Limb (tissue), 2 donors: ENCODE data around the gene ST6GALNAC5.
"Not testable (repeated sequence)": the region's sequence is repeated elsewhere in the genome, so short reads cannot be mapped to it uniquely, and the experiment has no call there.

Source experiments
- DNase-seq, 2 donors: peaks; one replicate each; pipeline ENCODE4 v3.0.0-alpha.2; 2016; ENCODE audit errors: extremely low spot score in 2 of 2

ST6GALNAC5 gene

DNA sequence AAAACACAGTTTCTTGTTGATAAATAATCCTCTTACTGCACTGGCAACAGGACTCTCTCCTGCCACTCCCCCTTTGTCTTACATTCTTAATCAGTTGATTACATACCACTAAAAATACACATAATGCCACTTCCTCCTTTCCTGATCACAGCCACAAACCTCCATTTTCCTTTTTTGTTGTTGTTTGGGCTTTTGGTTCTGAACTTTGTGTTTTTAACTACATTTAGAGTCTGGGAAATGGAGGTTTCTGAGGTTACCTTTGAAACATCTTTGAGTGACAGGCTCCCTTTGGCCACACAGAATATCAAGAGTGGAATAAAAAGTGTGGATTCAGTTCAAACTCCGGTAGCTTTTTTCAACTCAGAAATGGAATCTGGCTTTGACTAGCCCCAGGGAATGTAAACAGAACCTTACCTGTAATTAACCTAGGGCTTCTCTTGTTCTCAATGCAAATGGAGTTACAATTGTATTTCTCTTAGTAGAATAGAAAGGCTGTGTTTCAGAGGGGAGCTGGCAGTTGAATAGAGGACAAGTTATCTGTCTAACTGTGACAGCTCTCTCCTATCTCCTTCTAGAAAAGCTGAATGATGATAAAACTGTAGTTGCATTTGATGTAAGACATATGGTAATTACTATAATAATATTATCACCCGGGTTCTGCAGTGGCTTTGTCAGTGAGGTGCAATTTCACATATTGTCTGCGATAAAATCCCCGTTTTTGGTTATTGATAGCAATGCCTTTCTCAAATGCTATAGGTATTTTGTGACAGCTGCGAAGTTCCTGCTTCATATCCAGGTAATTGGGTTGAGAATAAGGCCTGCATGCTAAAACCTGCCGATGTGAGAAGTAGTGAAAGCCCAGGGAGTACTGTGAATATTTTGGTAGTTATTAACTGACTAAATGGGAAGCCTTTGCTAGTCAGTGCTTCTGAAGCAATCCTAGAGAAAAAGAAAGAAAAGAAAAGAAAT, 66.9 kb downstream of the ST6GALNAC5 start:
- DNase-seq: no peak

DNA sequence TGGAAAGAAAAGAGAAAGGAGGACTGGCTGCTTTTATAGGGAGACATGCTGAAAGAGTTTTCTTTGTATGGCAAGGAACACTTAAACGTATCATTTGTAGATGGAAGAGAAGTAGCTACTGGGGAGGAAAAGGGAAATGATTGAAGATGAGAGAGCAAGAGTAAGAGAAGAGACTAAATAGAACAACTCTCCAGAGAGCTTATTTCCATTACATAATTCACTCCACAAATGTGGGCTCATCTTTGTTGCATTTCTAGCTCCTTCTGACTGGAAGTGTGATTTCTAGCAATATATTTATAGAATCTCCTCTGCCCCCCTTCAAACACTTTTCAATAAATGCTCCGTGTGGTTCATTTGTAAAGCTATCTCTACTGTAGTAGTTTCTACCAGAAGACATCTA, 71.0 kb downstream of the ST6GALNAC5 start:
- DNase-seq: no peak

DNA sequence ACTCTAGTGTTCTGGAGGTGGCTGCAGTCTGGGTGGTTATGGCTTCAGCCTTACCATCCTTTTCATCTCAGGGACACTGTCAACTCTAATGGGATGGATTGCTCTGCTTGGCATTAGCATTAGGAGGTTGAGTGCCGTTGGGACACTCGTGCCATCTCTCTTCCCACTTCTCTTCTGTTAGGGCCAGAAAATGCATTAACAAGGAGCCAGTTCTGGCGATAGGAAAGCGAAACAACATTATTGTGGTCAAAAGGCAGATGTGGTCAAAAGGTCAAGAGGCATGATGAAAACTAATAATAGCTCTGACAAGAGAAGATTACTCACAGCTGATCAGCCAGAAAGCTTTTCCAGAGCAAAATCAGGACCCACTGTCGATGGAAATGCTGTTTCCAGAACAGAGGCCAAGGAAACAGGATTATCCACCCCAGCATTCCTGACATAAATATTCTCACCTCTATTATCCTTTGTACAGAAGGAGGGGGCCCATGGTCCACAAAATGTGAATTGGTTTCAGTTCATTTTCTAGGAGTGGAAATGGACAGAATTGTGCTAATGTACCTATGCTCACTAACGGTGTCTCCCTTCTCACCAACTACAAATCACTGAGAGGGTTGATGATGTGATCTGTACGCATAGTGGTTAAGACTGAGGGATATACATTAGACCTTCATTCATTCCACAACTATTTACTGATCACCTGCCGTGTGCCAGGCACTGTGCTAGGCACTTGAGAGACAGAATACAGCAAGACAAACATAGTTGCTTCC, 72.0 kb downstream of the ST6GALNAC5 start:
- DNase-seq: no peak

DNA sequence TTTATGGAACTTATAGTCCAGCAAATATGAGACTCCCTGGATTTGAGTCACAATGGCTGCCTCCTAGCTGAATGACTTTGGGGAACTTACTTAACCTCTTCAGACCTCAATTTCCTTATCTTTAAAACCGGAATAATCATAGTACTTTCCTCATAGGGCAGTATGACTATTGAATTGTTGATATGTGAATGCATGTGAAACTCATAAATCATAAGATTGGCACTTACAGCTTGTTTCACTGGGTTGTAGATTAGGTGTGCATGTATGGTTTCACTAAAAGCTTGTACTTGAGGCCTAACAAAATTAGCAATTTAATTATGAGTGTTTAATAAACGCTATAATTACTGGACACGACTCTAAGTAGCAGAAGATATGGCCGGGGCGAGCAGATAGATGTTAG, 72.5 kb downstream of the ST6GALNAC5 start:
- no peak for DNase-seq

DNA sequence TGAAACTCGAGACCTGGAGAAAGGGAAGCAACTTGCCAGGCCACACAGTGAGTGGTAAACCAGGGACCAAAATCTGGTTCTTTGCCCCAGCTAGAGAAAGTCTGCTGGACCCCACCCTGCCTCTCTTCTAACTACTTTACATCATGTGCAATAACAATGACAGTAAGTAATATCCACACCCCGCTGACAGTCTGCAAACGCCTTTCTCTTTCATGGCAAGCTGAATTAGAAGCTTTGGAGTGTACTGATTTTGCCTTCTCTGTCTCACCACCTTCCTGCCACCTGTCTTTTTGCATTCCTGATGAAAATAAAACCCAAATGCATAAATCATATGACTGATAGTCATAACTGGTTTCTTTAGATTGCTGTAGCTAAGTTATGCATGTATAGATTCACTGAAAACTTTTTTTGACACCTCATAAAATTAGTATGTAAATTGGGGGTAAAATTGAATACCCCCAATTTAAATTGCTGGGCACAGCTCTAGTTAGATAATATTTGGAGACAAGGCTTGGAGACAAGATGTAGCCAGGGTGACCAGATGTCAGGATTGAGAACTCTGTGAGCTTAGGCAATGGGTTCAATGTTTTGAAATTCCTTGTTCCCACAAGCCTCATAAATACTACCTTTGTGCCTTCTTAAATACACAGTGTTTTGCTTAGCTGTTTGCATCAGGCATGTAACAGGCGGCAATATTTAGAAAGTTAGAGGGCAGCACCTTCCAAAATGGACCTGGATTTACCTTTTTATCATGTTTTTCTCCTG, 73.5 kb downstream of the ST6GALNAC5 start:
- no peak for DNase-seq

DNA sequence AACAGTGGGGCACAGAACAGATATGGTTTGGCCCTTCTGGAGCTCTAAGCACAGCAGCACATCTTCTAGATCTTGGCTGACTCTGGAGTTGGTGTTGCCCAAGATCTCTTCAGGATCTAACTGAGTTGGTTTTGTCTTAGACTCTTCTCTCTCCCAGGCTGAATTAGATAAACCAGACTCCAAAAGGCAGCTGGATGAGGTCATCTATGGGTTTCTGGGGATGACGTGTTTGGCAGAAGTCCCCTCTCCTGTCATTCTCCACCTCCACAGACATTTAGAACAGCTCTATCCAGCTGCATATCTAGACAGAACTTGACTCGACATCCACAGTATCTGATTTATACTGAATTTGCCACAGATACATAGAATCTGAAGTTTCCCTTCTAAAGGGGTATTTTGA, 75.3 kb downstream of the ST6GALNAC5 start:
- DNase-seq: no peak

DNA sequence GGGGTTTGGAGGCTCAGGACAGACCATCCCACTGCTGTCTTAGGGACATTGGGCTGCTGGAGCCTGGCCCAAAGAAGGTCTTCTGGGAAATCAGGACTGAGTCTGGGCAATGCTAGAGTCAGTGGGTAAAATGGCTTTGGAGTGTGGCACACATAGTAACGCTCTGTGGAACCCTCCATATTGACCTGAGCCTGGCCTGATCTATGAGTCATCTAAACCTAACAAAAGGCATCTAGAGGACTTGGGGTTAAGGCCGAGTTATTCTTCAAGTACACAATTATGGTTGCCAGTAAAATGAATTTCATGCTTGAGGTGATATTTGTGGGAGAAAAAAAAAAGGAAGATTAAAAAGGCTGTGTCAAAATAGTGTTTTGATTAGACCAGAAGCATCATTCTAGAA, 77.7 kb downstream of the ST6GALNAC5 start:
- DNase-seq: no peak

DNA sequence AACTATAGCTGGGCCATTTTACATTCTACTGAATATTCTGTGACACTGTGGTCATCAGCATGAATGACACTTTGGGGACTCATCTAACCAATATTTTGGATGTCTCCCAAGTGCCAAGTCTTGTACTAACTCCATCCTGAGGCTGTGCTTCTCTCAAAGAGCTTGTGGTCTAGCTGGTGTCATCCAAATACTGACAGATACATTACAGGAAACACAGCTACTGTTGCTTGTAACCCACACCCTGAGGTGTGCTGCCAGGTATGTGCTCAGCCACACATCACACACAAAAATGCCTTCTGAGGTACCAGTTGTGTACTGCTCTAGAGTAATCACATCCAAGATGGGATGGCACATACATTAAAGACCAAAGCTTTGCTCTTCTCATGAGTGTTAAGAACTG, 81.6 kb downstream of the ST6GALNAC5 start:
- DNase-seq: no peak

DNA sequence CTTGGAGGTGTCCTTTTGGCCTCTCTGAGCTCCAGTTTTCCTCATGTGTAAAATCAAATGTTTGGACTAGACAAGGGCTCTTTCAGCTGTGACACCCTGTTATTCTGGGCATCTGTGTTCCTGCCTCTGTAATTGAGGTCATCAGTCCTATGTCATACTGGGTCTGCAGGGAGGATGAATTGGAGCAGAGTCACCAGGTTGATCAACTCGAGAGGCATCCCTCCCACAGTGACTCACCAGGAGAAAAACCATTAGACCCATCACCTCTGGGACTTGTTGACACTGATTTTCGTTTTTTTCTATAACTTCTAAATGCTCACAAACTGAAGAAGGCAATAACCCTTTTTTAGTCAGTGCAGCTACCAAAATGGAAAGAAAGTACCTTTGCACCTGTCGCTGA, 82.2 kb downstream of the ST6GALNAC5 start:
- no peak for DNase-seq

DNA sequence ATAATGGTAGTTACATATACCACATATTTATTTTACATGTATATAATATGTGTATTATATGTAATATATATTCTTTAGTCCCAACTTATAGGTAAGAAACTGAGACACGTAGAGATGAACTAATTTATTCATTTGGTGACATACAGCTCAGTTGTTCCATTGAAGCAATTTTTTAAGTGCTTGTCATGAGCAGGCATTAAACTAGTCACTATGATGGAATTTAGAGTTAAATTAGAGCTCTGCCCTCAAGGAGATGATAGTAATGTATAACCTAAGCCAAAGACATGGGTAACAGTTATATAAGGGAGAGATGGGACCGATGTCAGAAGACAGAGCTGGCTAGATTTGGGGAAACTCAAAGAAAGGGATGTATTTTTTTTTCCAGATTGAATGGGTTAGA, 83.0 kb downstream of the ST6GALNAC5 start:
- no peak for DNase-seq

DNA sequence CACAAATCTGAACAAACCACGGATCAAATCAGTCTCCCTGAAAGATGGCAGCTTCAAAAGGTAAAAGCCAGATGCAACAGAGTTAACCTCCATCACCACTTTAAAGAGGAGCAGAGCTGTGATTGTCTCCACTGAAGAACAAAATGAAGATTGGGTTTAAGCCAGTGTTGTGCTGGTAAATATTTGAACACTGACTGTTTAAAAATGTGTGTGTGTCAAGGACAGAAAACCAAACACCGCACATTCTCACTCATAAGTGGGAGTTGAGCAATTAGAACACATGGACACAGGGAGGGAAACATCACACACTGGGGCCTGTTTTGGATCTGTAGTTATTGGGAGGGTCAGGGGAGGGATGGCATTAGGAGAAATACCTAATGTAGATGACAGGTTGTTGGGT, 83.9 kb downstream of the ST6GALNAC5 start:
- no peak for DNase-seq

DNA sequence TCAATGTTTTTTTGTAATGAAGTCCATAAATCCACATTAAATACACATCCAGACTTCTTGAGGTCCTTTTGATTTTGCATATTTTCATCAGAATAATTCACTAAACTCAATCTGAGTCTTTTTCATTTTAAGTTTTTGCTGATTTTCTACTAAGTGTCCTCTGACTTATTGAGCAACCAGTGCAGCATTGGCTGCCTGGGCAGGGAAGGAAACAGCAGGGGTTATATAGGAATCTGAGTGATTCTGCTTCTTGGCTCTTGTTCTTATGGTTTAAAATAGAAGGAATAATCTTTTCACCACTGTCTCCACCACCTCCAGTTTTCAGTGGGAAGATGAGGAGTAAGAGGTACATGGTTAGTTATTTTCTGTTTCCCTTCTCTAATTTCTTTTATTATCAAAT, 88.4 kb downstream of the ST6GALNAC5 start:
- DNase-seq: no peak

DNA sequence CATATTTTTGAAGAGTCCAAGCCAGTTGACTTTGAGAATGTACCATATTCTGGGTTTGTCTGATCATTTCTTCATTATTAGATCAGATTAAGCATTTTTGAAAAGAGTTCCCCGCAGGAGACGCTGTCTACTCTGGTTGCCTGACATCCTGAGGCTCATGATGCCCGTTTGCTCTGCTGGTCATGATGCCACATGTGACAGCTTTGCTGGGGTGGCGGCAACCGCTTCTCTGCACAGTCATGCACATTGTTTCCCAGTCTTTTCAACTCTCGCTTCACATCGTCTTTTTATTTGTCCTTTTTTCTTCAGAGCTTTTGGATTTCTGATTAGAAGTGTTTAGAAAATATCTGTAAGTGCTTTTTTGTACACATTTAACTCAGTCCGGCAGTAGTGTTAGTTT, 90.7 kb downstream of the ST6GALNAC5 start:
- no peak for DNase-seq

DNA sequence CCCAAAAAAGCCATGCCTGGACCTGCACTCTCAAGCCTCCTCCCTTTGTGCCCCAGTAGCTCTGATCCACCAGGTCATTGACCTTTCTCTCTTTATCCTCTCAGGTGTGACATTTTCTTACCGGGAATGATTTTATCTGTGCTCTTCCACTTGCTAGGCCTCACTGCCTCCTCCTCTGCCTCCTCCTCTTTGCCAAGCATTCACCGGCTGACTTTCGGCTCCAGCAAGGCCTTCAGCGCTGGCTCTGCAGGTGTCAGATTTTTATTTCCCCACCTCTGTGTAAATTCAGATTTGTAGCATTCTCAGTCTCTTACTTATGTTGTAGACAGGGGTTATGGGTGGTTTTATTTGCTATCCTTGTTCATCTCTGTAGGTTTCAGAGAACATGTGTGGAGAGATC, 91.5 kb downstream of the ST6GALNAC5 start:
- DNase-seq: no peak

DNA sequence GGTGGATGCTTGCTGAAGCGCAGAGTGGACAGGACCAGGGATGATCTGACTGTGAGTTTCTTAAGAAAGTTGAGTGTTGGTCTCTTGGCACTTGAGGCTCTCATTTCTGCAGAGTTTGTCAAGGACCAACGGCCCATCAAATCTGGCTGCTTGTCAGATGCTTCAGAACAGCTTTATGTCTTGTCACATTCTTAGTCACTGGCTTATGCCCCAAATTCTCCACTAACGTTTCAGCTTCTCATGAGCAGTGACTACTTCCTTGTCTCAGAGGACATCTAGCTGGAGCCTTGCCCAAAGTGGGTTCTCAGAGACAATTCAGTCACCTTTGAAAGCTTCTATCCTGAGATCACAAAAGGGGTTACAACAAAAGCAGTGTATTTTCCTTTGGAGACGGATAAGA, 92.3 kb downstream of the ST6GALNAC5 start:
- DNase-seq: no peak

DNA sequence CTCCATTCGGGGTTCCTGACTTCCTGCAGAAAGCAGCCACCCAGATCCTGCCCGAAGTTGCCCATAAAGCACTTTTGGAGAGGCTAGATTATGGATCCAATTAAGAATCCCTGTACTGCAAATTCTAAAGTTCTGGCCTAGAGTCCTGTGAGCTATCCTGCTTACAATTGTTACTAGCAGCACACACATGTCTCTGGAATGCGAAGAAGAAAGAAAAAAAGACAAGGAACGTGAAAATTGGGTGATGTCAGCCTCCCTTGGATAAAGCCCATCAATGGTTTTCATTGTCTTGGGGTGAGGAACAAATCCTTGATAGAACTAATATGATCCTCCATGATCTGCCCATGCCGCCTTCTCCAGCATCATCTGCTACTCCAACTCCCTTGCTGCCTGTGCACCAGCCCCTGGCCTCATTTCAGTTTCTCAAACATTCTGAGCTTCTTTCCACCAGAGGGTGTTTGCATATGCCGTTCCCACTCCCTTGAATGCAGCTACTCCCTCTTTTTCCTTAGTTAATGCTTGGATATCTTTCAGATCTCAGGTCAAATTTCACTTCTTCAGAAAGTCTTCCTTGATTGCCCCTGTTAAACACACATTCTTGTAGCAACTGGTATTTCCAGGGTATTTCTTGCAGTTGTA, 94.0 kb downstream of the ST6GALNAC5 start:
- DNase-seq: no peak

DNA sequence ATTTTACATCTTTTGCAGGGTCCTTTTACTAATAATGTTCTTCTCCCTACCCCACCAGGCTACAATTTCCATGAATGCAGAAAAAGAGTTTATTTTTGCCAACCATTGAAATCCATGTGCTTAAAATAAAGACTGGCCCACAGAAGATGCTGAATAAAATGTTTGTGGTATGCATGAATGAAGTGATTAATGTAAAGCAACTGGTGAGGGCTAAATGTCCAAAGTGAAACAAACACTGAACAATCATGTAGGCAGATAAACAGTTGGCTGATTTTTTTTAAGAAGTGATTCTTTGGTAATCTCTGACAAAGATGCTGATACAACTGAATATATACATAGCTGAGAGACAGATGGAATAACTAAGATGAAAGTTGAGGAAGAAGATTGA, 94.5 kb downstream of the ST6GALNAC5 start:
- DNase-seq: no peak

DNA sequence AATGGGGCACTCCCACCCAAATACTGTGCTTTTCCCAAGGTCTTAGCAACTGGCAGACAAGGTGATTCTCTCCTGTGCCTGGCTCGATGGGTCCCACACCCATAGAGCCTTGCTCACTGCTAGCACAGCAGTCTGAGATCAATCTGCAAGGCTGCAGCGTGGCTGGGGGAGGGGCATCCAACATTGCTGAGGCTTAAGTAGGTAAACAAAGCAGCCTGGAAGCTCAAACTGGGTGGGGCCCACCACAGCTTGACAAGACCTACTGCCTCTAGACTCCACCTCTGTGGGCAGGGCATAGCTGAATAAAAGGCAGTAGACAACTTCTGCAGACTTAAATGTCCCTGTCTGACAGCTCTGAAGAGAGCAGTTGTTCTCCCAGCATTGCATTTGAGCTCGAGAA, 114.0 kb downstream of the ST6GALNAC5 start:
- not testable (repeated sequence) for DNase-seq

DNA sequence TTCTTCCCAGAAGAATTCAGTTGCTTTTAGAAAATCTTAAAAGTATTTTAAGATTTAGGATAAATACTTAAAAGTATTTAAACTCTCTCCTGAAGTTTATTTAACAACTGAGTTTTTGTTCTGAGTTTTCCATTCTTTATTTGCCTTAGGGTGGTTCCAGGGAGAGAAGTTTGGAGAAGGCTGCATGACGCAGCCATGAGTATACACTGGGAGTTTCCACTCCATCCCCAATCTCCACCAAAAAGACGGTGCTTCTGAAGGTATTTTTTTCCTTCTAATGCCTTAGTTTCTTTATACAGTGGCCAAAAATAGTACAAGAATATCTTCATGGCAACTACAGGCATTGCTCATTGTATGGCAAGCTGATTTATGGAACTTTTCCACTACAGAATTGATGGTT, 122.7 kb downstream of the ST6GALNAC5 start:
- DNase-seq: no peak

DNA sequence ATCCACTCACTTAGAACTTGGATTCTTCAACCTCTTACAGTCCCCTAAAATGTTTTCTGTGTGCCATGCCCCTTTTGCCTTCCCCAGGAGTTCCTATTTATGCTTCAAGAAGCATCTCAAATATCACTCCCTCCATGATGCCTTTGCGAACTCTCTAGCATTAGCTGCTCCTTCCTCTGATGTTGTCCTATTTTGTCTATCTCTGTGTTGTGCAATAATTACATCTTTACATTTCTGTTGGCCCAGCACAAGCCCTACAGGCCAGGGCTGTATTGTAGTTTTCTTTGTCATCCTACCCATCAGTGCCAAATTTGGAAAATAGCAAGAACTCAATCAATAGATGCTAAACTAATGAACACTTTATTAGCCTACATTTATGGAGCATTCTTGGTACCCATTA, 125.8 kb downstream of the ST6GALNAC5 start:
- no peak for DNase-seq

DNA sequence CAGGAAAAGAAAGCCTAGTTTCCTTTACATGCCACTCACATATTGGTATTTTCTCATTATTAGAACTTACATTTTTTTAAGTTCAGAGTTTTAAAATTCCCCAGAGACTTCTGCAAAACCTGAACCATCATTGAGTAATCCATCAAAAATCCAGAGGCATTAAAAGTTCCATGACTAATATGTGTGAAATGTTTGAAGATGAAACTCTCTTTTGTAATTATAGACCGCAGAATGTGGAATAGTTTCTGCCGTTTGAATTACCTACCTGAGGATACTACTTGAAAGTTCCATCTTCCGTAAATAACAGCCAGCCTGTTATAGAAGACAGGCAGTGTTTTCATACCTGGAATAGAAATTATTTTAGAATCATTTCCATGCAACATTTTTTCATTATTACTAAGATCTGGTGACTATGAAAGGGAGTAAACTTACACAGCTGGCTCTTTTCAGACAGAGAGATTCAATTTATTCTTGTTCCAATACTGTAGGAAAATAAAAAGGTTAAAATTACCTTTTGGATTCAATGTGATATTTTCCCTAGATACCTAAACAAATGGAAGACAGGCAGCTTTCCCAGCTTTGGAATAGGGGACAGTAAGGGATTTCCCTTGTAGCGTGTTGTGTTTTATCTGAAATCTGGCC, 131.4 kb downstream of the ST6GALNAC5 start:
- DNase-seq: peak in 1 of 2 donors; percentile 24
